DND-41 (cell line): Measurements from ENCODE around the gene SH3RF3.

Source experiments
- CTCF ChIP-seq: IDR thresholded peaks from 2 replicates; pipeline ENCODE4 v1.5.1; 2012; ENCODE audit warnings: borderline replicate concordance, low read length, moderate library complexity, mild to moderate bottlenecking; ENCODE audit not compliant: poor library complexity, severe bottlenecking; ENCODE audit errors: extremely low read depth
- EZH2 ChIP-seq: IDR thresholded peaks from 3 replicates; pipeline ENCODE4 v1.6.1; 2012; ENCODE audit warnings: borderline replicate concordance, low read depth, mild to moderate bottlenecking, moderate library complexity, low read length, inconsistent platforms; ENCODE audit not compliant: severe bottlenecking

- no peak for TF ChIP-seq EZH2
- no peak for TF ChIP-seq CTCF
These were observed 249.7 kb downstream of the SH3RF3 start for GRCh38 chr2:109378682-109379081.
